HL-60 (cell line): ENCODE data around the gene PUDP.
"Not testable (repeated sequence)": the region's sequence is repeated elsewhere in the genome, so short reads cannot be mapped to it uniquely, and the experiment has no call there.

Experiments used
- DNase-seq, 2 experiments: peaks; one replicate each; pipeline ENCODE4 v3.0.0-alpha.2; 2010 to 2020; ENCODE audit warnings: low read depth in 1 of 2, low spot score in 1 of 2
- H3K27ac ChIP-seq: fragments of 250-450 bp; sonication (Bioruptor Pico); replicated peaks from 2 replicates; pipeline ENCODE4 v1.5.1; 2020; ENCODE audit warnings: mild to moderate bottlenecking, moderate library complexity
- H3K27me3 ChIP-seq: fragments of 250-450 bp; sonication (Bioruptor Pico); 2 replicates; pipeline ENCODE4 v1.5.1; 2021; ENCODE audit warnings: mild to moderate bottlenecking, moderate library complexity; ENCODE audit not compliant: insufficient read depth, poor library complexity, severe bottlenecking
- H3K4me3 ChIP-seq: replicated peaks from 2 replicates; pipeline ENCODE4 v1.5.1; 2011; ENCODE audit warnings: mild to moderate bottlenecking, control low read depth, low read length; ENCODE audit not compliant: insufficient read depth
- CTCF ChIP-seq: IDR thresholded peaks from one replicate; pipeline ENCODE4 v1.5.1; 2011; ENCODE audit warnings: low read length, control low read depth, inconsistent platforms; ENCODE audit not compliant: insufficient read depth
- GABPA ChIP-seq: IDR thresholded peaks from 2 replicates; pipeline ENCODE4 v1.6.1; 2012; ENCODE audit warnings: low read depth
- POLR2AphosphoS5 ChIP-seq: IDR thresholded peaks from 2 replicates; pipeline ENCODE4 v1.6.1; 2012; ENCODE audit warnings: low read depth
- REST ChIP-seq: IDR thresholded peaks from 2 replicates; pipeline ENCODE4 v1.6.1; 2012; ENCODE audit warnings: low read depth; ENCODE audit not compliant: insufficient replicate concordance
- SPI1 ChIP-seq: IDR thresholded peaks from 2 replicates; pipeline ENCODE4 v1.6.1; 2012; ENCODE audit warnings: low read depth, mild to moderate bottlenecking, borderline replicate concordance

PUDP gene

DNA sequence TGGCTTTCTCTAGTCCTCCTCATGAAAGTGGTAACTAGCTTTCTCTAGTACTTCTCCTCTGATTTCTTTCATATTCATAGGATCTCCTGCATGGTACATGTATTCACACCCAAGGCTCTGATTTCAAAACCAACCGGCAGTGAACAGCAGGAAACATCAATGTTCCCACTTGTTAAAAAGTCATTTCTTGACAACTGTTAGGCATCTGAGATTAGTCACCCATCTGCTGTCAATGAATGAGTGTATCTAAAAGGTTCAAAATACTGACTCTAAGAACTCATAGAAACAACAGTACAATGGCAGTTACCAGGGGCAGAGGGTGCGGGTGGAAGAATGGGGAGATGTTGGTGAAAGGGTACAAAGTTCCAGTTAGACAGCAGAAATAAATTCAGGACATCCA is 31.5 kb upstream of the PUDP start:
- no peak overlapping the region for H3K27ac ChIP-seq
- TF ChIP-seq SPI1, result no peak
- no peak for TF ChIP-seq POLR2AphosphoS5
- TF ChIP-seq GABPA, result no peak
- no peak for DNase-seq
- no peaks in the 10 kb centered on the region for H3K27me3 ChIP-seq
- no peak overlapping the region for H3K4me3 ChIP-seq

GRCh38 chrX:7178859-7179258 is 30.9 kb upstream of the PUDP start:
- DNase-seq, H3K27ac ChIP-seq, H3K4me3 ChIP-seq, H3K27me3 ChIP-seq: not testable (repeated sequence)

DNA sequence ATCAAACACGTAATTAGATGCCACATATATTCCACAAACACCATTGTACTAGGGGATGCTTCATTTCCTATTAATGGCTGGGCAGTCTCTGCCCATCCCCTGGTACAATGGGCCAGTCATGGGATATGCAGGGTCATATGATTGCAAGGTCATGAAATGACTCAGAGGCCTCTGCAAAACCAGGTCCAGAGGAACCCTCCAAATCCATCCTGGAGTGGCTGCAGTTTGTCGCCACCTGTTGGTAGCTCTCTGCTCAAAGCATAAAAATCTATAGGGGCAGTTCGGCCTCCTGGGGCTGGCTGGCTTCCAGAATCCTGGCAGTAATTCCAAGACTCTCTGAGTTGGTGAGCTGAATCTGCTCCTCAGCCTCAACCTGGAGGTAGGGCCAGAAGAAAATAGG is 22.9 kb upstream of the PUDP start:
- no peak overlapping the region for H3K27ac ChIP-seq
- DNase-seq, result peak in 1 of 2 experiments; percentile 16
- no peak for TF ChIP-seq REST
- no peak for TF ChIP-seq POLR2AphosphoS5
- no peak for TF ChIP-seq GABPA
- no peak for TF ChIP-seq CTCF
- no peak for TF ChIP-seq SPI1
- H3K27me3 ChIP-seq, result no peaks in the 10 kb centered on the region
- no peak overlapping the region for H3K4me3 ChIP-seq

DNA sequence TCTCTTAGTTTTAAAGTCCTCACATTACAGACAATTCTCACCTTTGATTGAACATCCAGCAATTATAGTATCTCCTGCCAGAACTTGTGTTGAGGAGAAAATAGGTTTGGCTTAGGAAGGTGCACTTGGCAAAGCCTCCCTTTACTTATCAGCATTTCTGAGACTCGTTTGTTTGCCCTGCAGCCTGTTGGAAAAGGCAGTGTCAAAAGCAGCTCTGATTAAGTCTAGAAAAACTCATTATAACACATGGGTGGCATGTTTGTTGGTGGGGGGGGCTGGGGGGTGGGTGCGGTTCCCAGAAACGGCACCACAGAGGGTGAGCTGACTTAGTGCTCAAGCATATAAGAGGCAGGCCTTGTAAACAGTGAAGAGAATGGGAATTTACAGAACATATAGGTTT is 21.7 kb upstream of the PUDP start:
- DNase-seq, result no peak
- no peak overlapping the region for H3K27ac ChIP-seq
- no peaks in the 10 kb centered on the region for H3K27me3 ChIP-seq
- TF ChIP-seq POLR2AphosphoS5 (no peak), GABPA (no peak), SPI1 (no peak), CTCF (no peak), REST (no peak)
- H3K4me3 ChIP-seq, result no peak overlapping the region

DNA sequence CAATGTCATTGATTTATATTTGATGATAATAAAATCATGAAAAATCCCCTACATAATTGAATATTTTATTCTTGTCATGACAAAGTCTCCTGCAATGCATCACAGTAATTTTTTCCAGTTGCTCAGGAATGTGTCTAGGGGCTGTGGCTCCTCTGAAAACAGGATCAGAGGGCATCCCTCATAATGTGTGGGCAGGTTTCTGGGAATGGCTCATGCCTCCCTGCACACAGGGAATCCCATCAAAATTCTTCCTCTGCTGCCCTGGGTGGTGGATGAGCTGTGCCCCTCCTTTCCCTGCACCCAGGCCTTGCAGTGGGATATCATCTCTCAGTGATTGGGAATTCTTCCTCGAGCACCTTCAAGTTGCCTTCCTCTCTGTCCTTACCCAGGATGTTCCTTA is 20.4 kb upstream of the PUDP start:
- TF ChIP-seq SPI1 (no peak), GABPA (no peak), CTCF (no peak), POLR2AphosphoS5 (no peak), REST (no peak)
- no peak for DNase-seq
- Histone ChIP-seq H3K27me3 (no peaks in the 10 kb centered on the region), H3K4me3 (no peak overlapping the region), H3K27ac (no peak overlapping the region)
